CD4-positive, alpha-beta T cell treated with Interleukin-2 at 100 ng/mL for 4 hours (primary cell): ENCODE data around the gene FZD2.

Experiments
- DNase-seq: peaks from one replicate; pipeline ENCODE4 v3.0.0-alpha.2; 2020; ENCODE audit warnings: low spot score

FZD2 gene

DNA sequence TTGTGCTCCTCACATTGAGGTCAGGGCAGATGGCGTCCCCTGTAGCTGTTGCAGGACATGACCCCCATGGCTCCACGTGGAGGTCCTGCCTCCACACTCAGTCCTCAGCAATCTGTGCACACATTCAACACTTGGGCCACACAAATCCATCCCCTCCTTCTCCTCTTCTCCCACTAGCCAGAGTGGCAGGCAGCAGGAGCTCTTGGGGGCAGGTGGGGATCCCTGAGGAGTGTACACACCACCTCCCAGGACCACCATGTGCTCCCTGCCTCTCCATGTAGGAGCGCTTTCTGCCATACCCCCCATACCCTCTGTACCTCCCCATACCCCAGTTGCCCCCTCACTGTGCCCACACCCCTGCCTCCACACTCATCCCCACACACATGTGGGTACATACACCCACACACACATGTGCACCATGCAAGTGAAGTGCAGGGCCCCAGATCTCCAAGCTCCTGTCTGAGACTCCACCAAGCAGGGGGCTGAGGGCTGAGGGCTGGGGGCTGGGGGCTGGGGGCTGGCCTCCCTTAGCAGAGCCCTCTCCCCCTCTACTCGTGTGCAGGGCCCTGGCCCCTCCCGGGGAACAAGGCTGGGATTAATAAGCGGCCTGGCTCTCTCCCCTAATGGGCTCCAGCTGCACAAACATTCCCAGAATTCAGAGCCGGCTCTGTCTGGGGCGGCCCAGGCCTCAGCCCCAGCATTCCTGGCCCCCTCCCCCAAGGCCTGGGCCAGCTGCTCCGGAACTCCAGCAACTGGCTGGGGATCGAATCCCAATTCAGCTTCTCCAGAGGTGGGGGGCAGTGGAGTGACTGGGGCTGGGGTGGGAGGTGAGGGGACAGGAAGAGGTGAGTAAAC is 50.8 kb downstream of the FZD2 start:
- DNase-seq: no peak

- no peak for DNase-seq
These were observed 51.6 kb downstream of the FZD2 start for GRCh38 chr17:44608727-44609435.

- DNase-seq: no peak
These were observed 53.0 kb downstream of the FZD2 start for GRCh38 chr17:44610331-44610730.
